Measurements from ENCODE around the gene OCA2. TPM values are rescaled to one million over a fixed set of nuclear protein-coding genes. Genes with fewer than 3 reads are reported as not detected.

OCA2 gene
- total RNA-seq, 1 experiment from 2014 or later: 0.31 TPM

DNA sequence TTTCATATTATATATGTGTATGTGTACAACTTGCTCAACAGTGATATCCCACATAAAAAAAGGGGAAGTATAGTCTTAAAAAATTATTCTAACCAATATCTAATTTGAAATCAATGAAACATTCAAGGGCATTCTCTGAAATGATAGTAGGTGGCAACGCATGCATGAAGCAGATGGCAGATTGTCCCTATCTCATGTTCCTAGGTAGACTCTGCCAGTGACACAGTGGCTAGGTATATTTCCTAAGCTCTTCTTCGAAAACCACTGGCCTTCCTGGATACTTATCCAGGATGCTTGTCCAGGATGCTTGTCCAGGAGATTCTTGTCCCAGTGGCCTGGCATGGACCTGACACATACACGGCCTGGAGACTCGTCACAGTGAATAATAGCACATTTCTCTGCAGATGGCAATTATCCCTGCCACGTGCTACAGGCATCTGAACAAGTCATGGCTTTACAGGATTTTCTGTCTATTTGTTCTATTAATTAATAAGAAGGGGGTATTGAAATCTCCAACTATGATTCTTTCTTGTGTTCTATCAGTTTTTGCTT lies 54.9 kb downstream of the OCA2 start:
- Histone ChIP-seq H2BK20ac (ENCODE audit: low read depth, low read length, poor library complexity, severe bottlenecking) (no peak overlapping the region), H4K5ac (ENCODE audit: insufficient read length, low read depth, low read length) (no peak overlapping the region), H3T11ph (ENCODE audit: low read length) (no peak overlapping the region), H3K4me2 (ENCODE audit: insufficient read depth, insufficient read length, low read length) (no peak overlapping the region), H3K23me2 (ENCODE audit: insufficient read length, low read depth, low read length, poor library complexity, severe bottlenecking) (no peaks in the 10 kb centered on the region), H3K79me2 (ENCODE audit: insufficient read depth, low read length) (no peaks in the 10 kb centered on the region), H3K79me1 (ENCODE audit: insufficient read depth, low read depth, low read length, poor library complexity, severe bottlenecking) (no peaks in the 10 kb centered on the region), H2AK5ac (ENCODE audit: insufficient read length, low read length) (no peak overlapping the region), H3K4me1 (ENCODE audit: insufficient read depth, low read length) (no peaks in the 10 kb centered on the region), H4K8ac (replicated peaks; ENCODE audit: insufficient read length, low read depth, low read length) (no peak overlapping the region), H3K9ac (ENCODE audit: extremely low read depth, insufficient read length, low read length) (no peak overlapping the region), H3K14ac (ENCODE audit: insufficient read depth, low read length) (no peak overlapping the region), H3K56ac (ENCODE audit: insufficient read length, low read depth, low read length) (no peak overlapping the region), H4K20me1 (ENCODE audit: control insufficient read depth, insufficient read depth, insufficient read length) (no peaks in the 10 kb centered on the region), H2BK15ac (ENCODE audit: low read depth, low read length) (no peak overlapping the region), H3K23ac (ENCODE audit: insufficient read length, low read depth, low read length) (no peak overlapping the region), H3K18ac (ENCODE audit: insufficient read length, low read depth, low read length) (no peak overlapping the region), H2BK5ac (ENCODE audit: insufficient read length, low read length) (no peak overlapping the region), H3K27ac (ENCODE audit: insufficient read length, low read depth, low read length) (no peak overlapping the region), H2AFZ (ENCODE audit: low read length) (no peak overlapping the region), H2BK12ac (ENCODE audit: insufficient read length, low read depth, low read length) (no peak overlapping the region), H2BK120ac (ENCODE audit: low read depth, low read length, poor library complexity, severe bottlenecking) (no peak overlapping the region), H3K9me3 (ENCODE audit: control insufficient read depth, low read depth, low read length) (no peaks in the 10 kb centered on the region), H3K4ac (ENCODE audit: low read depth, low read length) (no peak overlapping the region), H3K27me3 (ENCODE audit: insufficient read depth, low read length) (no peaks in the 10 kb centered on the region), H4K91ac (ENCODE audit: insufficient read length, low read depth, low read length) (no peak overlapping the region)
- Mint-ChIP-seq H3K4me1 (no peaks in the 10 kb centered on the region), H3K27ac (no peak overlapping the region), H3K4me3 (no peak overlapping the region), H3K27me3 (ENCODE audit: low read depth) (peaks cover 6% of the 10 kb centered on the region), H3K9me3 (peaks cover 0 to 8% of the 10 kb centered on the region in 2 experiments; a peak in 4 of 5 replicates), H3K36me3 (ENCODE audit: insufficient read depth in 1 of 3, low read depth in 3 of 3) (peaks cover 0 to 9% (median 0%) of the 10 kb centered on the region in 3 experiments; a peak in 3 of 7 replicates)
- TF ChIP-seq, protein P1, sequence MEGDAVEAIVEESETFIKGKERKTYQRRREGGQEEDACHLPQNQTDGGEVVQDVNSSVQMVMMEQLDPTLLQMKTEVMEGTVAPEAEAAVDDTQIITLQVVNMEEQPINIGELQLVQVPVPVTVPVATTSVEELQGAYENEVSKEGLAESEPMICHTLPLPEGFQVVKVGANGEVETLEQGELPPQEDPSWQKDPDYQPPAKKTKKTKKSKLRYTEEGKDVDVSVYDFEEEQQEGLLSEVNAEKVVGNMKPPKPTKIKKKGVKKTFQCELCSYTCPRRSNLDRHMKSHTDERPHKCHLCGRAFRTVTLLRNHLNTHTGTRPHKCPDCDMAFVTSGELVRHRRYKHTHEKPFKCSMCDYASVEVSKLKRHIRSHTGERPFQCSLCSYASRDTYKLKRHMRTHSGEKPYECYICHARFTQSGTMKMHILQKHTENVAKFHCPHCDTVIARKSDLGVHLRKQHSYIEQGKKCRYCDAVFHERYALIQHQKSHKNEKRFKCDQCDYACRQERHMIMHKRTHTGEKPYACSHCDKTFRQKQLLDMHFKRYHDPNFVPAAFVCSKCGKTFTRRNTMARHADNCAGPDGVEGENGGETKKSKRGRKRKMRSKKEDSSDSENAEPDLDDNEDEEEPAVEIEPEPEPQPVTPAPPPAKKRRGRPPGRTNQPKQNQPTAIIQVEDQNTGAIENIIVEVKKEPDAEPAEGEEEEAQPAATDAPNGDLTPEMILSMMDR (conservative IDR thresholded peaks at IDR 0.05): no peak
- no peak for DNase-seq
- WGBS (ENCODE audit: extremely low coverage, insufficient read length, low lambda C conversion rate): no CpG with 5 or more reads among the region's 5 CpGs

All from H9 (cell line).